PC-9 (cell line): Measurements from ENCODE around the gene PTX4. TPM values are rescaled to one million over a fixed set of nuclear protein-coding genes. Genes with fewer than 3 reads are reported as not detected.

Source experiments
- BruUV-seq: library from RNA; stranded (reverse); fragments of 400-500 nt; replicated peaks from 2 replicates; lab custom pipeline; 2021; lab: Mats Ljungman, UMichigan
- CTCF ChIA-PET: fragments of 300-600 bp; sonication (Branson Sonifier 250); formaldehyde crosslinking; loops from one replicate; lab custom pipeline; 2022; ENCODE audit warnings: antibody characterized with exemption; lab: Charles Lee
- POLR2A ChIA-PET: fragments of 300-600 bp; sonication (Branson Sonifier 250); formaldehyde crosslinking; loops from one replicate; lab custom pipeline; 2022; ENCODE audit warnings: antibody characterized with exemption; ENCODE audit not compliant: unreplicated experiment; lab: Charles Lee
- DNase-seq, 2 experiments: peaks; one replicate each; pipeline versions ENCODE4 v3.0.0 to v3.0.0-alpha.2; 2015 to 2022; ENCODE audit warnings: mixed read lengths in 1 of 2
- H2AFZ ChIP-seq: fragments of 200-600 bp; sonication (generic); 2 replicates; pipeline ENCODE4 v1.8.1; 2017; ENCODE audit warnings: antibody characterized with exemption
- H3F3A ChIP-seq: fragments of 200-600 bp; sonication (generic); 2 replicates; pipeline ENCODE4 v1.8.1; 2017; ENCODE audit warnings: antibody characterized with exemption, mild to moderate bottlenecking, low read depth; ENCODE audit not compliant: insufficient read depth
- H3K27ac ChIP-seq: fragments of 200-600 bp; sonication (generic); 2 replicates; pipeline ENCODE4 v1.6.1; 2016; ENCODE audit warnings: mixed run types
- H3K27me3 ChIP-seq: fragments of 200-600 bp; sonication (generic); 2 replicates; pipeline ENCODE4 v1.6.1; 2016; ENCODE audit warnings: low read depth, mixed run types; ENCODE audit not compliant: insufficient read depth
- H3K36me3 ChIP-seq: fragments of 200-600 bp; sonication (generic); 2 replicates; pipeline ENCODE4 v1.6.1; 2016; ENCODE audit warnings: low read depth, mixed run types
- H3K4me1 ChIP-seq: fragments of 200-600 bp; sonication (generic); replicated peaks from 2 replicates; pipeline ENCODE4 v1.6.1; 2016; ENCODE audit warnings: mixed run types; ENCODE audit not compliant: insufficient read depth
- H3K4me2 ChIP-seq: fragments of 200-600 bp; sonication (generic); 2 replicates; pipeline ENCODE4 v1.6.1; 2017; ENCODE audit warnings: mixed run types
- H3K4me3 ChIP-seq: fragments of 200-600 bp; sonication (generic); 2 replicates; pipeline ENCODE4 v1.6.1; 2016; ENCODE audit warnings: mixed run types
- H3K79me2 ChIP-seq: fragments of 200-600 bp; sonication (generic); 2 replicates; pipeline ENCODE4 v1.6.1; 2017; ENCODE audit warnings: low read depth, mixed run types
- H3K9me2 ChIP-seq: fragments of 200-600 bp; sonication (generic); 2 replicates; pipeline ENCODE4 v1.8.1; 2017; ENCODE audit warnings: mild to moderate bottlenecking; ENCODE audit not compliant: insufficient read depth
- H3K9me3 ChIP-seq: fragments of 200-600 bp; sonication (generic); 2 replicates; pipeline ENCODE4 v1.8.1; 2016; ENCODE audit warnings: low read depth; ENCODE audit not compliant: insufficient read depth
- H4K20me1 ChIP-seq: fragments of 200-600 bp; sonication (generic); 2 replicates; pipeline ENCODE4 v1.8.1; 2017; ENCODE audit not compliant: insufficient read depth
- CTCF ChIP-seq: fragments of 200-600 bp; sonication (generic); conservative IDR thresholded peaks from 2 replicates; pipeline ENCODE4 v1.6.1; 2017; ENCODE audit warnings: mixed run types, antibody characterized with exemption, mild to moderate bottlenecking, moderate library complexity
- EZH2 ChIP-seq: fragments of 200-600 bp; sonication (generic); IDR thresholded peaks from 2 replicates; pipeline ENCODE4 v1.8.0; 2017; ENCODE audit warnings: antibody characterized with exemption, low read depth
- intact Hi-C: fragments of 100-400 bp; cut with micrococcal nuclease; formaldehyde crosslinking; loops from one replicate; pipeline ENCODE4 v1.10.0; 2022; ENCODE audit not compliant: unreplicated experiment
- total RNA-seq: library from RNA; stranded (reverse); gene quantifications from 2 replicates; pipeline ENCODE4 v1.2.3, GENCODE V29; 2021

PTX4 gene
- total RNA-seq, 1 experiment from 2014 or later = 0.39 TPM

DNA sequence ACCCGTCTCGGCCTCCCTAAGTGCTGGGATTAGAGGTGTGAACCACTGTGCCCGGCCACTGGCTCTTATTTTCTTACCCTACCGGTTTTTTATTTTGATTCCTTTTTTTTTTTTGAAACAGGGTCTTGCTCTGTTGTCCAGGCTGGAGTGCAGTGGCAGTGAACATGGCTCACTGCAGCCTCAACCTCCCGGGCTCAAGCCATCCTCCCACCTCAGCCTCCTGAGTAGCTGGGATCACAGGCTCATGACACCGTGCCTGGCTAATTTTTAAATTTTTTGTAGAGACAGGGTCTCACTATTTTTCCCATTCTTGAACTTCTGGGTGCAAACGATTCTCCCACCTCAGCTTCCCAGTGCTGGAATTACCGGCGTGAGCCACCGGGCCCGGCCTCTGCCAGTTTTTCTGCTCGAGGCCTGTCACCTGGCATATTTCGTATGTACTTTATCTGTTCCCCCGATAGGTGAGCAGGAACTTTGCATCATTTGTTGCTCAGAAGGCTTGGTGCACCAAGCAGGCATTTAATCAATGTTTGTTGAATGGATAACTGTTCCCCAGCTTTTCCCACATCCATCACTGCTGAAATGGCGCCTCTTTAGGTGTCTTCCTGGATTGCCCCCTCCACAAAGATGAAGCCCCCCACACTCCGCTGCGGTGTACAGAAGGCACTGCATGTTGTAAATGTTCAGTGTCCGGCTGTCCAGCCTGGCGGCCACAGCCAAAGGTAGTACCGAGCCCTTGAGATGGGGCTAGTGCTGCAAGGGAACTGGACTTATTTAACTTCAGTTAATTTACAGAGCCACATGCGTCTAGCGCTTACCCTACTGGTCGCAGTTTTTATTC is 3.6 kb upstream of the PTX4 start:
- no peaks in the 10 kb centered on the region for H3K27me3 ChIP-seq
- H3K4me3 ChIP-seq = peak overlapping the region; percentile 98
- H3K36me3 ChIP-seq = no peaks in the 10 kb centered on the region
- peaks cover 18% of the 10 kb centered on the region; the same call in 1 of the 2 replicates for H3K4me1 ChIP-seq
- ChIA-PET CTCF (no interaction called here), POLR2A (interaction anchor here (0.6 to 0.9 kb wide), 5 partner anchors 23 to 235 kb away, joined by 3 to 5 read pairs (median 4); partner anchors contain the start of genes IFT140 and UNKL)
- H3K9me3 ChIP-seq = no peaks in the 10 kb centered on the region
- TF ChIP-seq CTCF = no peak
- no peak for TF ChIP-seq EZH2
- peak overlapping the region; percentile 96 for H2AFZ ChIP-seq
- peak overlapping the region; percentile 95 for H3K4me2 ChIP-seq
- H4K20me1 ChIP-seq = peaks cover 5% of the 10 kb centered on the region; the same call in 1 of the 2 replicates
- peak overlapping the region; percentile 64 for H3K27ac ChIP-seq
- peaks cover 19% of the 10 kb centered on the region for H3K79me2 ChIP-seq
- DNase-seq = no peak
- intact Hi-C loops = loop anchor here (5.0 kb wide), 2 partner anchors 70 to 120 kb away; partner anchors contain the start of genes CRAMP1, IFT140 and UQCC4
- peaks cover 8% of the 10 kb centered on the region; the same call in 1 of the 2 replicates for H3F3A ChIP-seq
- H3K9me2 ChIP-seq = no peaks in the 10 kb centered on the region
- BruUV-seq = TSS peak; percentile 97

GRCh38 chr16:1491327-1491726 is 2.6 kb upstream of the PTX4 start:
- DNase-seq = no peak
- TF ChIP-seq CTCF = no peak
- peaks cover 8% of the 10 kb centered on the region; the same call in 1 of the 2 replicates for H3F3A ChIP-seq
- POLR2A ChIA-PET = interaction anchor here (0.5 kb wide), 1 partner anchor 855 kb away, joined by 7 read pairs; no protein-coding TSS in a partner anchor
- no peak overlapping the region for H3K27ac ChIP-seq
- H3K27me3 ChIP-seq = no peaks in the 10 kb centered on the region
- no peak overlapping the region for H2AFZ ChIP-seq
- peaks cover 18% of the 10 kb centered on the region; the same call in 1 of the 2 replicates for H3K4me1 ChIP-seq
- no peaks in the 10 kb centered on the region for H3K36me3 ChIP-seq
- no peaks in the 10 kb centered on the region for H3K9me3 ChIP-seq
- BruUV-seq = no TSS peak
- H3K79me2 ChIP-seq = peaks cover 19% of the 10 kb centered on the region
- H4K20me1 ChIP-seq = peaks cover 5% of the 10 kb centered on the region; the same call in 1 of the 2 replicates
- H3K4me2 ChIP-seq = no peak overlapping the region
- H3K4me3 ChIP-seq = no peak overlapping the region
- intact Hi-C loops = loop anchor here (5.0 kb wide), 2 partner anchors 69 to 121 kb away; partner anchors contain the start of genes CRAMP1, IFT140 and UQCC4
- no peaks in the 10 kb centered on the region for H3K9me2 ChIP-seq
- CTCF ChIA-PET = interaction anchor here (0.6 kb wide), 1 partner anchor 170 kb away, joined by 5 read pairs; no protein-coding TSS in a partner anchor

DNA sequence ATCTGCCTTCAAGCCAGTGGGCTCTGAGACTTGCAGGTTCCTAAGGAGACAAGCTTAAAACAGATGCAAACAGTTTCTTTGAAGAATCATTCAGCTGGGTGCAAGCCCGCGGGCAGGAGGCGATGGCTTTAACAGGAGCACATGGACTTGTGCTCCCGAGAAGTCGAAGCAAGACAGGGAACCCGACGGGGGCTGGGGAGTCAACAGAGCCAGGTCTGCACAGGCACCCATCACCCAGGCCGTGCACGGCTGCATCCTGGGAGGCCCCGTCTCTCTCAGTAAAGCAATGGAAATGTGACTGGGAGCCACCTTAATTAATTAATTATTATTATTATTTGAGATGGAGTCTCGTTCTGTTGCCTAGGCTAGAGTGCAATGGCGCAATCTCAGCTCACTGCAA is 333 bp upstream of the PTX4 start:
- Histone ChIP-seq H2AFZ (no peak overlapping the region), H3K27me3 (no peaks in the 10 kb centered on the region), H3K79me2 (peaks cover 5% of the 10 kb centered on the region; the same call in 1 of the 2 replicates), H3F3A (peaks cover 8% of the 10 kb centered on the region; the same call in 1 of the 2 replicates), H3K36me3 (no peaks in the 10 kb centered on the region), H3K4me1 (peaks cover 10% of the 10 kb centered on the region; the same call in 1 of the 2 replicates), H3K4me2 (no peak overlapping the region), H3K9me2 (no peaks in the 10 kb centered on the region), H4K20me1 (no peaks in the 10 kb centered on the region), H3K27ac (no peak overlapping the region), H3K4me3 (no peak overlapping the region), H3K9me3 (no peaks in the 10 kb centered on the region)
- TF ChIP-seq CTCF (no peak), EZH2 (no peak)
- ChIA-PET CTCF (no interaction called here), POLR2A (no interaction called here)
- no peak for DNase-seq
- intact Hi-C loops = no loop called here
- BruUV-seq = no TSS peak
